PC-3 (cell line): ENCODE data around the gene SLC9A9. TPM values are rescaled to one million over a fixed set of nuclear protein-coding genes. Genes with fewer than 3 reads are reported as not detected.

ENCODE experiments used
- ATAC-seq: fragments of 200-7000 bp; cut with Tn5 transposase; 2 replicates; pipeline ENCODE4 v1.9.1; 2020; ENCODE audit warnings: mild to moderate bottlenecking, moderate library complexity
- BruUV-seq: library from RNA; stranded (reverse); fragments of 400-500 nt; replicated peaks from 2 replicates; lab custom pipeline; 2021; lab: Mats Ljungman, UMichigan
- CTCF ChIA-PET: fragments of 300-600 bp; sonication (Branson Sonifier 250); formaldehyde crosslinking; loops from one replicate; lab custom pipeline; 2022; ENCODE audit warnings: antibody characterized with exemption; lab: Charles Lee
- POLR2A ChIA-PET: fragments of 300-600 bp; sonication (Branson Sonifier 250); formaldehyde crosslinking; loops from one replicate; lab custom pipeline; 2022; ENCODE audit warnings: antibody characterized with exemption; ENCODE audit not compliant: unreplicated experiment; lab: Charles Lee
- DNase-seq: peaks from one replicate; pipeline ENCODE4 v3.0.0-alpha.2; 2015
- H2AFZ ChIP-seq: fragments of 300-600 bp; sonication (generic); 2 replicates; pipeline ENCODE4 v1.6.0; 2016; ENCODE audit warnings: antibody characterized with exemption, low read length
- H3F3A ChIP-seq: fragments of 300-600 bp; sonication (generic); one replicate; pipeline ENCODE4 v1.6.0; 2017; ENCODE audit warnings: antibody characterized with exemption, low read length, control low read depth, mild to moderate bottlenecking; ENCODE audit not compliant: unreplicated experiment
- H3K27ac ChIP-seq: fragments of 300-600 bp; sonication (generic); 2 replicates; pipeline ENCODE4 v1.5.1; 2016; ENCODE audit warnings: mild to moderate bottlenecking, low read length
- H3K27me3 ChIP-seq: fragments of 300-600 bp; sonication (generic); 2 replicates; pipeline ENCODE4 v1.6.1; 2016; ENCODE audit warnings: low read length, mixed read lengths
- H3K36me3 ChIP-seq: fragments of 300-600 bp; sonication (generic); 2 replicates; pipeline ENCODE4 v1.6.1; 2016; ENCODE audit warnings: low read depth, mixed run types, low read length, mixed read lengths
- H3K4me1 ChIP-seq: fragments of 300-600 bp; sonication (generic); 2 replicates; pipeline ENCODE4 v1.5.1; 2016; ENCODE audit warnings: low read length; ENCODE audit not compliant: insufficient read depth
- H3K4me2 ChIP-seq: fragments of 300-600 bp; sonication (generic); 2 replicates; pipeline ENCODE4 v1.6.0; 2016; ENCODE audit warnings: low read length
- H3K4me3 ChIP-seq: fragments of 300-600 bp; sonication (generic); 2 replicates; pipeline ENCODE4 v1.5.1; 2016; ENCODE audit warnings: mild to moderate bottlenecking, low read length, mixed read lengths
- H3K79me2 ChIP-seq: fragments of 300-600 bp; sonication (generic); 2 replicates; pipeline ENCODE4 v1.6.1; 2017; ENCODE audit warnings: low read length, mixed read lengths
- H3K9ac ChIP-seq: fragments of 300-600 bp; sonication (generic); 2 replicates; pipeline ENCODE4 v1.6.0; 2016; ENCODE audit warnings: mild to moderate bottlenecking, low read length
- H3K9me2 ChIP-seq: fragments of 300-600 bp; sonication (generic); replicated peaks from 2 replicates; pipeline ENCODE4 v1.6.1; 2016; ENCODE audit warnings: mixed run types, low read length, mixed read lengths
- H3K9me3 ChIP-seq: fragments of 300-600 bp; sonication (generic); 2 replicates; pipeline ENCODE4 v1.6.1; 2016; ENCODE audit warnings: low read length, mixed read lengths
- H4K20me1 ChIP-seq: fragments of 300-600 bp; sonication (generic); 2 replicates; pipeline ENCODE4 v1.6.1; 2016; ENCODE audit warnings: low read length, mixed read lengths
- EZH2 ChIP-seq: fragments of 300-600 bp; sonication (generic); IDR thresholded peaks from one replicate; pipeline ENCODE4 v1.6.1; 2017; ENCODE audit warnings: antibody characterized with exemption, mild to moderate bottlenecking, low read length; ENCODE audit not compliant: unreplicated experiment
- EZH2phosphoT487 ChIP-seq: fragments of 300-600 bp; sonication (generic); IDR thresholded peaks from 2 replicates; pipeline ENCODE4 v1.6.1; 2018; ENCODE audit warnings: mild to moderate bottlenecking, antibody characterized with exemption, low read length, borderline replicate concordance
- intact Hi-C: fragments of 100-400 bp; cut with micrococcal nuclease; formaldehyde crosslinking; loops from 2 replicates; pipeline ENCODE4 v1.9.0; 2023
- total RNA-seq: library from RNA; depleted of rRNA; stranded (reverse); fragments of >200 nt; gene quantifications from 2 replicates; pipeline ENCODE4 v1.2.3, GENCODE V29; 2014
- TF ChIP-seq, protein P1 (sequence below): fragments of 300-600 bp; sonication (generic); conservative IDR thresholded peaks from 2 replicates; pipeline ENCODE4 v1.5.1; 2017; ENCODE audit warnings: antibody characterized with exemption, low read depth, mild to moderate bottlenecking, low read length

The SLC9A9 gene
- total RNA-seq, 1 experiment from 2014 or later: 0.07 TPM

DNA sequence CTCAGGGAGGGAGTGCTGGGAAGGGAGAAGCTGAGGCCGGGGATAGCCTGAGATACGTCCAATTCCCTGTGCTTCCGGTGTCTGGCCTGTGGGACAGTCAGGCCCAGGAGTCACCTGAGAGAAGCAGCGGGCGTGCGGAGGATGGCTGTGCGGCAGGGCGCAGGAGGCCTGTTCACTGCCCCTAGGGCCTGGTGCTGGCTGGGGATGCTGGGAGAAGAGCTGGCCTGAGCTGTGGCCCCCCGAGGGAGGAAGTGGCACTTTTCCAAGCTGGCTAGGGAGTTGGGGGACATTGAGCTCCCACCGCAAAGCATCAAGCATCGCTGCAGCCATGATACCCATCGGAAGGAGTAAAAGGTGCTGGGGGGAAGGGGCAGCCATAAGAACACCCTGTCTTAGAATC is 619.9 kb downstream of the SLC9A9 start:
- no peaks in the 10 kb centered on the region for H3K9me2 ChIP-seq
- no peak for ATAC-seq

DNA sequence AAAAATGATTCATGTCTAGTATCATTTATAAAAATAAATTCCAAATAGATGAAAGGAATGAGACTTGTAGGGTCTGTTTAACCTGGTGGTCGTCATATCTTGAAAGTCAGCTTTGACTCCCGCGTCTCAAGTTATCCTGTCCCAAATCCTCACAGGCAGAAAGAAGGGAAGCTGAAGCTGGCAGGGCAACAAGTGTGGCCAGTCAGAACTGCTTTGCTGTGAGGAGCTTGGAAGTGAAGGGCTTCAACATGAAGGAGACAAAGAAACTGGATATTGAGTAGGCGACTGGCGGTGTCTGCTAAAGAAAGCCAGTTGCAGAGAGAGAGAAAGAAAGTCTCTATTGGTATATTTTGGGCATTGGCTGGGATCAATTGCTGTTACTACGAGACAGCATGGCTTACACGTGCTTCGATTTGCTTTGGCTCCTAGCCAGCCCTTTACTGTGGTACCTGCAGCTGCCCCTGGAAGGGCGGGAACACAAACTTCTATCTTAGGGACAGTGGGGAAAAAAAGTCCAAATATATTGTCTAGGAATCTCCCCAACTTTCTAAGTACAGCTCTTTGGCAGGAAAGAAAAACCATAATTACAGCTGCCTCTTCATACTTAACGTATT is 621.5 kb downstream of the SLC9A9 start:
- TF ChIP-seq, protein P1, sequence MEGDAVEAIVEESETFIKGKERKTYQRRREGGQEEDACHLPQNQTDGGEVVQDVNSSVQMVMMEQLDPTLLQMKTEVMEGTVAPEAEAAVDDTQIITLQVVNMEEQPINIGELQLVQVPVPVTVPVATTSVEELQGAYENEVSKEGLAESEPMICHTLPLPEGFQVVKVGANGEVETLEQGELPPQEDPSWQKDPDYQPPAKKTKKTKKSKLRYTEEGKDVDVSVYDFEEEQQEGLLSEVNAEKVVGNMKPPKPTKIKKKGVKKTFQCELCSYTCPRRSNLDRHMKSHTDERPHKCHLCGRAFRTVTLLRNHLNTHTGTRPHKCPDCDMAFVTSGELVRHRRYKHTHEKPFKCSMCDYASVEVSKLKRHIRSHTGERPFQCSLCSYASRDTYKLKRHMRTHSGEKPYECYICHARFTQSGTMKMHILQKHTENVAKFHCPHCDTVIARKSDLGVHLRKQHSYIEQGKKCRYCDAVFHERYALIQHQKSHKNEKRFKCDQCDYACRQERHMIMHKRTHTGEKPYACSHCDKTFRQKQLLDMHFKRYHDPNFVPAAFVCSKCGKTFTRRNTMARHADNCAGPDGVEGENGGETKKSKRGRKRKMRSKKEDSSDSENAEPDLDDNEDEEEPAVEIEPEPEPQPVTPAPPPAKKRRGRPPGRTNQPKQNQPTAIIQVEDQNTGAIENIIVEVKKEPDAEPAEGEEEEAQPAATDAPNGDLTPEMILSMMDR: no peak
- TF ChIP-seq EZH2: no peak
- TF ChIP-seq EZH2phosphoT487: no peak
- Histone ChIP-seq H3K9me2 (no peaks in the 10 kb centered on the region), H3F3A (no peaks in the 10 kb centered on the region), H3K27ac (no peak overlapping the region), H3K4me2 (no peak overlapping the region), H3K79me2 (no peaks in the 10 kb centered on the region), H3K4me3 (no peak overlapping the region), H4K20me1 (no peaks in the 10 kb centered on the region), H3K9ac (no peak overlapping the region), H2AFZ (no peak overlapping the region), H3K9me3 (no peaks in the 10 kb centered on the region), H3K27me3 (no peaks in the 10 kb centered on the region), H3K36me3 (no peaks in the 10 kb centered on the region), H3K4me1 (no peaks in the 10 kb centered on the region)
- POLR2A ChIA-PET: no interaction called here
- no peak for ATAC-seq
- intact Hi-C loops: no loop called here
- no TSS peak for BruUV-seq
- no peak for DNase-seq
- CTCF ChIA-PET: no interaction called here

More for the DNA sequence above, 619.9 kb downstream of the SLC9A9 start:
- Histone ChIP-seq H3K36me3 (no peaks in the 10 kb centered on the region), H3K4me1 (no peaks in the 10 kb centered on the region), H3K9me3 (no peaks in the 10 kb centered on the region), H4K20me1 (no peaks in the 10 kb centered on the region), H3K27ac (no peak overlapping the region), H3K27me3 (no peaks in the 10 kb centered on the region), H3K9ac (no peak overlapping the region), H3K4me3 (no peak overlapping the region), H3K4me2 (no peak overlapping the region), H2AFZ (no peak overlapping the region), H3F3A (no peaks in the 10 kb centered on the region), H3K79me2 (no peaks in the 10 kb centered on the region)
- no TSS peak for BruUV-seq
- DNase-seq: no peak
- no peak for TF ChIP-seq EZH2phosphoT487
- TF ChIP-seq, protein P1: no peak
- TF ChIP-seq EZH2: no peak
- intact Hi-C loops: no loop called here
- POLR2A ChIA-PET: no interaction called here
- CTCF ChIA-PET: no interaction called here

DNA sequence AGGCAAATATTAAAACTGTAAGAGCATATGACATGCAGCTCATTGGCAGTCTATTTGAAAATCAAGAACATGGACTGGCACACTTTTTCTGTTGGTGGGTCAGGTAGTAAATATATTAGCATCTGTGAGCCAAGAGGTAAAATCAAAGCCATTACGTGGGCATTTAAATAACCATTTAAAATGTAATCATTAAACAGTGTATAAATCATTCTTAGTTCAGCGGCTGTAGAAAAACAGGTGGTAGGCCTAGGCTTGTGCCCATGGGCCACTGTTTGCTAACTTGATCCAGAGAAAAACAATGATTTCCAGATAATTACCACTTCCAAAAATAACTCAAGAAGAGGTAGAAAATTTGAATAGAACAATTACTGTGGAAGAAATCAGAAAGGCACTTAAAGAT is 623.6 kb downstream of the SLC9A9 start:
- intact Hi-C loops: no loop called here
- no peaks in the 10 kb centered on the region for H4K20me1 ChIP-seq
- H3K9ac ChIP-seq: no peak overlapping the region
- BruUV-seq: no TSS peak
- no peak for ATAC-seq
- H3K9me2 ChIP-seq: no peaks in the 10 kb centered on the region
- H3F3A ChIP-seq: no peaks in the 10 kb centered on the region
- no peaks in the 10 kb centered on the region for H3K4me1 ChIP-seq
- no peak overlapping the region for H3K4me3 ChIP-seq
- H3K27me3 ChIP-seq: no peaks in the 10 kb centered on the region
- H3K27ac ChIP-seq: no peak overlapping the region
- no peaks in the 10 kb centered on the region for H3K79me2 ChIP-seq
- ChIA-PET CTCF (no interaction called here), POLR2A (no interaction called here)
- no peaks in the 10 kb centered on the region for H3K36me3 ChIP-seq
- no peaks in the 10 kb centered on the region for H3K9me3 ChIP-seq
- DNase-seq: no peak
- no peak overlapping the region for H3K4me2 ChIP-seq
- no peak overlapping the region for H2AFZ ChIP-seq
- TF ChIP-seq, protein P1: no peak
- TF ChIP-seq EZH2phosphoT487: no peak
- no peak for TF ChIP-seq EZH2
